ENCODE measurements around the gene CACNA2D3.

Gene CACNA2D3

GRCh38 chr3:55118451-55118850 lies 996.1 kb downstream of the CACNA2D3 start:
- DNase-seq: no peak
- H3K27me3 ChIP-seq (ENCODE audit: insufficient read depth, low read depth, severe bottlenecking): no peaks in the 10 kb centered on the region
- no peak overlapping the region for H3K4me3 ChIP-seq (ENCODE audit: low read depth, low read length)
- H3K27ac ChIP-seq: no peak overlapping the region
- TF ChIP-seq, protein P1, sequence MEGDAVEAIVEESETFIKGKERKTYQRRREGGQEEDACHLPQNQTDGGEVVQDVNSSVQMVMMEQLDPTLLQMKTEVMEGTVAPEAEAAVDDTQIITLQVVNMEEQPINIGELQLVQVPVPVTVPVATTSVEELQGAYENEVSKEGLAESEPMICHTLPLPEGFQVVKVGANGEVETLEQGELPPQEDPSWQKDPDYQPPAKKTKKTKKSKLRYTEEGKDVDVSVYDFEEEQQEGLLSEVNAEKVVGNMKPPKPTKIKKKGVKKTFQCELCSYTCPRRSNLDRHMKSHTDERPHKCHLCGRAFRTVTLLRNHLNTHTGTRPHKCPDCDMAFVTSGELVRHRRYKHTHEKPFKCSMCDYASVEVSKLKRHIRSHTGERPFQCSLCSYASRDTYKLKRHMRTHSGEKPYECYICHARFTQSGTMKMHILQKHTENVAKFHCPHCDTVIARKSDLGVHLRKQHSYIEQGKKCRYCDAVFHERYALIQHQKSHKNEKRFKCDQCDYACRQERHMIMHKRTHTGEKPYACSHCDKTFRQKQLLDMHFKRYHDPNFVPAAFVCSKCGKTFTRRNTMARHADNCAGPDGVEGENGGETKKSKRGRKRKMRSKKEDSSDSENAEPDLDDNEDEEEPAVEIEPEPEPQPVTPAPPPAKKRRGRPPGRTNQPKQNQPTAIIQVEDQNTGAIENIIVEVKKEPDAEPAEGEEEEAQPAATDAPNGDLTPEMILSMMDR (IDR thresholded peaks at IDR 0.05; ENCODE audit: low read depth, low read length): no peak
- H3K36me3 ChIP-seq: no peaks in the 10 kb centered on the region
- no peaks in the 10 kb centered on the region for H3K9me3 ChIP-seq (ENCODE audit: severe bottlenecking)

- Histone ChIP-seq H3K36me3 (no peaks in the 10 kb centered on the region), H3K27ac (no peak overlapping the region)
- DNase-seq: no peak
Observed at GRCh38 chr3:55119268-55119667, 996.9 kb downstream of the CACNA2D3 start.

DNA sequence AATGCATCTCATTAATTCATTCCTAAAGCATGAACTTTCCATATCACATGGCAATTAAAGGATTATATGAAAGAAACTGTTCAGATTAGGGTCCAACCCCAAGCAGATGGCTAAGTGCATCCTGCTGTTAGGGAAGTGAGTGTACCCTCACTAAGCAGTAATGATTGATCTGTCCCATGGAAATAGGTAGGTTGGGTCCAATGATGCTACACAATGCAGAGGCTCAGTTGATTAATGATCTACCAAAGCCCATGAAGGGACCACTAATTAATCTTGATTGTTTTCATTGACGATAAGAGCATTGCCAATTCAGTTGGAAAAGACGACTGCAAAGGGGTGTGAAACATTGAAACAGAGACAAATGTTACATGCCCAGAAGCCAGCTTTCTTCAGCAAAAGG lies 1000.0 kb downstream of the CACNA2D3 start:
- DNase-seq: peak; percentile 21
- no peaks in the 10 kb centered on the region for H3K27me3 ChIP-seq (ENCODE audit: insufficient read depth, low read depth, severe bottlenecking)

More at GRCh38 chr3:55119268-55119667, 996.9 kb downstream of the CACNA2D3 start:
- TF ChIP-seq, protein P1 (IDR thresholded peaks at IDR 0.05; ENCODE audit: low read depth, low read length): no peak
- no peaks in the 10 kb centered on the region for H3K27me3 ChIP-seq (ENCODE audit: insufficient read depth, low read depth, severe bottlenecking)
- H3K9me3 ChIP-seq (ENCODE audit: severe bottlenecking): no peaks in the 10 kb centered on the region
- H3K4me3 ChIP-seq (ENCODE audit: low read depth, low read length): no peak overlapping the region

More for the DNA sequence above, 1000.0 kb downstream of the CACNA2D3 start:
- Histone ChIP-seq H3K27ac (no peak overlapping the region), H3K9me3 (ENCODE audit: severe bottlenecking) (no peaks in the 10 kb centered on the region), H3K4me3 (ENCODE audit: low read depth, low read length) (no peak overlapping the region), H3K36me3 (no peaks in the 10 kb centered on the region)
- TF ChIP-seq, protein P1 (IDR thresholded peaks at IDR 0.05; ENCODE audit: low read depth, low read length): no peak

All from WERI-Rb-1 (cell line).